GF-D8 (cell line): ENCODE measurements around the gene ITPK1.

Experiments
- DNase-seq: peaks from one replicate; lab custom pipeline; 2025; lab: John Stamatoyannopoulos, UW

Gene ITPK1

GRCh38 chr14:93044556-93044955 lies 71.2 kb downstream of the ITPK1 start:
- peak; percentile 49 for DNase-seq

GRCh38 chr14:93044121-93044520 lies 71.6 kb downstream of the ITPK1 start:
- DNase-seq: no peak

DNA sequence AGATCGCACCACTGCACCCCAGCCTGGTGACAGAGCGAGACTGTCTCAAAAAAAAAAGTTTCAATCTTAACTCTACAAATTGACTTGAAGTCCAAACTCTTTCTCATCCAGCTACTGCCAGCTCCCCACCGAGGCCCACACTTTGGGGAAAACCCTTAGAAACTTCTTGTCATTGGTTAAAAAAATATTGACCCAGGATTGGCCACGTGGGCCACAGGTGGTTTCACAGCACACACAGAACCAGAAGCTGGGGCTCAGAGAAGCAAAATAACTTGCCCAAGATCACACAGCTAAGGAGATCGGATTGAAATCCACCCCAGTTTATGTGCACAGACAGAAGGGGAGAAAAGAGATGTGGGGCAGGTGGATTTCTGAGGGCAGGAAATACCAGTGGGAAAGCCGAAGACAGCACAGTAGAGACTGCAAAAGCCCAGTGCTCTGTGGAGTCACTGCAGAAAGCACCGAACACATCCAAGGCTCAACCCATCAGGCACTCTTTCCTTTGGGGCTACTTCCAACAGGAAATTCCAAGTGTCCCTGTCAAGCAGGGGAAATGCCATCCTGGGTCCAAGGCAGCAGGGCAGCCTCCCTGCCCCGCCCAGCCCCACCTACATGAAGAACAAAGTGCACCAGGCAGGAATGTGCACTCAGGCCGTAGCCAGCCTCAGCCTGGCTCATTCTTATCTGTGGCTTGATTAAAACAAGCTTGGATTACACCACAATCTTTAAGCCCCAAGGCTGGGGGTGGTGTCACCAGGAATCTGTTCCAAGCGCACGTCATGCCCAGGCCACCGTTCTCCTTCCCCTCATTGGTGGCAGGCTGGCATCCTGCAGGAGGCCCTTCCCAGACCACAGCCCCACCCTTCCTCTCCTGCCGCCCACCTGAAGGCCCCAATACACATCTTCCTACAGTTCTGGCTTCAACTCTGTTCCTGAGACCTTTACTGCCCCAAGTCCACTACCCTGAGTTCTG lies 72.5 kb downstream of the ITPK1 start:
- no peak for DNase-seq

DNA sequence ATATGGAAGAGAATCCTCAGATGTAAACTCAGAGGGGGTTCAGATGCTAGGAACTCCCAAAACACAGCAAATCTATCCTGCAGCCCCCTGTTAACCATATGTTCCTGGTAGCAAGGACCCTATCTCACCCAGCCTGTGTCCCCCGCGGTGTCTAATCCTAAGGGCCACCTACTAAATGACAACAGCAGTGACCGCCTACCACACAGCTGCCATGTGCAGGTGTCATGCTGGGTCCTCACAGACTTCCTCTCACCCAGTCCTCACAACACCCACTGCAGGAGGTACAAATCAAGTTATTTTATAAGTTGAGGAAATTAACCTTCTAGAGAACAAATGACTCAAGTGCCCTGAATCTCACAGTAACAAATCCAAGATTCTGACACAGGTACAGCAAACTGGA lies 73.9 kb downstream of the ITPK1 start:
- no peak for DNase-seq

DNA sequence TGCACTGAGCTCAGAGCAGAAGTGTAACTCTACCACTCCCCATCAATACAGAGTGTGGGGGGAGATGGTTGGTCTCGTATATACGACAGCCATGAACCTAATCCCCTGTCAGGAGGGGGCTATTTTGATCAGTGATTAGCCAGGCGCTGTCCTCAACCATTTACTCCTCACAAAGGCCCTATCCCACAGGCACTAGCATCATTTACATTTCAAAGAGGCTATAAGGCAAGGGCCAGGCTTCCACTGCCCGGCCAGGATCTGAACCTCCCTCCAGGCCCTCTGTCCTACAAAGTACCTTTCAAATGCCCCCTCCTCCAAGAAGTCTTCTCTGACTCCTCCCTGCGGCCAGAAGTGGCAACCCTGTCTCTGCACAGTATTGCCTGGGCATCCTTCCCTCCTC lies 74.7 kb downstream of the ITPK1 start:
- DNase-seq: no peak

GRCh38 chr14:93040443-93040842 lies 75.3 kb downstream of the ITPK1 start:
- no peak for DNase-seq

- DNase-seq: no peak
Measured at GRCh38 chr14:93039649-93040315, 75.9 kb downstream of the ITPK1 start.

- DNase-seq: no peak
Measured at GRCh38 chr14:93037351-93037750, 78.4 kb downstream of the ITPK1 start.

- no peak for DNase-seq
Measured at GRCh38 chr14:93036652-93037345, 78.9 kb downstream of the ITPK1 start.

DNA sequence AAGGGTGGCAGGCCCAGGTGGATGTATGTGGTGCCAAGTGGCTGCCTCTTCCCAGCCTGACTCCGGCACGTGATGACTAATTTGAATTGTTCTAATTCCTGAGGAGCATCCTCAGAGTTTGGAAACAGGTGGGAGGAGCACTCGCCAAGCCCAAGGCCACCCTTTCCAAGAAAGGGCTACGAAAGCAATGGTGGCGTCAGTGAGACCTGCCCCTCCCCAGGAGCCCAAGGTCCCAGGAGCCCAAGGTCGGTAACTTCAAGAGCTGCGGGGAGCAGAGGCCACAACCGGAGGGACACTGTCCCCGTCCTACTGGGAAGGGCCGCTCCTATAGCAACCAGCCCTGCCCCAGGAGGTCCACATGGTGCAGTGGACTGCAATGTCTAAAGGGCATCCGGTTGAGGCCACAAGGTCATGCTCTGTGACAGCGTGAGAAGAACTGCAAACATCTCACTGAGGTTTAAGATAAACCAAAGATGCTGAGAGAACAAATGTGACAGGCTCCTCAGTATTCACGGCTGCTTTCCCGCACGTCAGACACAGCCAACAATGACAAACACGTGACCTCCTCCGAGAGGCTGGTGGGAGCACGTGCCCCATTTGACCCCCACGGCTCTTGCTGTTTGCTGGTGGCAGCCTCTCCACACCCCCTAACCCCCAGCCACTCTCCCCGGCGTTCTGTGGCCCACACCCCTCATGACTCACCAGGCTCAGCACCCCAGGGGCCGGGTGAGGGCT lies 79.6 kb downstream of the ITPK1 start:
- DNase-seq: no peak

GRCh38 chr14:93035585-93035916 lies 80.2 kb downstream of the ITPK1 start:
- DNase-seq: no peak

DNA sequence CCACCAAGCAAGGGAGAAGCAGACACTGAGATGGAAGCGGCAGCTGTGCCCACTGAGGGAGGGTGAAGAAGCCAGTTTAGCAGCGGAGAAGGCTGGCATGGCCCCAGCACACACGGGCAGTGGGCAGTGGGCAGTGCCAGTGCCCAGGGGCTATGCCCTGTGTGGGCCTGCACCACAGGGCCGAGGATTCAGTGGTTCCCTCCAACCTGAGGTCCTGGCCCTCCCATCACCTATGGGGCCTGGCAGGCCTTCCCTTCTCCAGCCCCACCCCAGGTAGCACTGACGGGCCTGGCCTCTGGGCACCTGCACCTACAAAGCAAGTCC lies 81.1 kb downstream of the ITPK1 start:
- no peak for DNase-seq

DNA sequence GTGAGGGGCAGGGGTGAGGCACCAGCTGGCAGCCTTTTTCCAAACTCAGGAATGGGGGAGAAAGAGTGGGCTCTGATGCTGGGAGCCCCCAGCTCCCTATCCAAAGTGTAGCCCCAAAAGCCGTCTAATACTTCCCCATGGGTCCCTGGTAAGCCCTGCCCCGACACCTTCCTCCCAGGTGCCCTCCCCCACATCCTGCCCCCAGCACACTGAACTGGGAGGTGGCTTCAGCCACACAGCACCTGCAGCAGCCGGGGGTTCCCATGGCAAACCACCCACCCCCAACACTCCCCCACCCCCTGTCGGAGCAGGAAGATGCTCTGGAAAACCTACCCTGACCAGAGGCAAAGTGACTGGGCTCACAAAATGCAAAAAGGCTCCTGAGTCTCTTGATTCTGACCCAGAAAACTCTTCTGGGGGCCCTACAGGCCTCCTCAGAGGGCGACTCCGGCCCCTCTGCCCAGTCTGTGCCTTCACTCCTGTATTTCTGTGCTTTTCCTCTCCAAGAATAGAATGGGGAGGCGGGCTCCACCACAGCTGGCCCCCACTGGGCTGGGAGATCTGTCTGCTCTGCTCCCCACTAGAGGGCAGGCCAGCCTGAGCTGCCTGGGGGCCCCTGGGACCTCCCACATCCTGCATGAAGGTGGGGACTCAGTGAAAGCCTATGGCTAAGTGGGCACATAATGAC lies 81.6 kb downstream of the ITPK1 start:
- no peak for DNase-seq

DNA sequence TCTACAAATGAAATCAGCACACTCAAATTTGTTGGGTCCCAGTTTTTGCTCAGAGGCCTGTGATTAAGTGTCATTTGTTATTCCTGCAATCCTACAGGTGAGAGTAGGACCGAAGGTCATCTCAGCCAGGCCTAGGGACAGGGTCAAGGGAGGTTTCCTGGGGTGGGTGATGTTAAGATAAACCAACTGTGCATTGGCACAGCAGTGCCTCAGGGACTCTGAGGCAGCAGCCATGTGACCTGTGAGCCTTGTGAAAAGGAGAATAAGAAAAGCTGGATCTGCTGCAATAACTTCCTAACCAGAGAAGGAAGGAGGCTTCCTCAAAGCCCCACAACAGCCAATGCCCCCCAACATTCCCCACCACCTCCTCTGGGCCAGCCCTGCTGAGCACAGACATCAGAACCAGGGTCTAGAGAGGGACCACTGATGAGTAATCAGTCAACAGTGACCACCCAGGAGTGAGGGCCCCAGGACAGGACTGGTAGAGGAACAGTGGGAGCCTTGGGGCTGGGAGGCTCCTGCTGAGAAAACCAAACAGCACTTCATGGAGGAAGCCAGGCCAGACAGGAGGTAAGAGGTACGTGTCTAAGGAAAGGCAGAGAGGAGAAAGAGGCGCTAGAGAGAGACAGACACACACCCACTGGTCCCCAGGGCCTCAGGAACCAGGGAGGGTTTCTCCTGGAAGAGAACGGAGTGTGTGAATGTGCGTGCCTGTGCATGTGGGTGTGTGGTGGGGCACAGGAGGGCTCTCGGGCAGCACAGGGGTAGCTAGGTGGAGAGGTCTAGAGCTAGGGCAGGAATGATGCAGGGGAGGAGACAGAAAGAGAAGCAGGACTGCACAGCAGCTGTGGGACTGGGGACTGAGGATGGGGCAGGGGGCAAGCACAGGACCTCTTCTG lies 82.4 kb downstream of the ITPK1 start:
- no peak for DNase-seq

GRCh38 chr14:93032421-93032936 lies 83.2 kb downstream of the ITPK1 start:
- DNase-seq: no peak

GRCh38 chr14:93031505-93032315 lies 84.0 kb downstream of the ITPK1 start:
- DNase-seq: no peak

DNA sequence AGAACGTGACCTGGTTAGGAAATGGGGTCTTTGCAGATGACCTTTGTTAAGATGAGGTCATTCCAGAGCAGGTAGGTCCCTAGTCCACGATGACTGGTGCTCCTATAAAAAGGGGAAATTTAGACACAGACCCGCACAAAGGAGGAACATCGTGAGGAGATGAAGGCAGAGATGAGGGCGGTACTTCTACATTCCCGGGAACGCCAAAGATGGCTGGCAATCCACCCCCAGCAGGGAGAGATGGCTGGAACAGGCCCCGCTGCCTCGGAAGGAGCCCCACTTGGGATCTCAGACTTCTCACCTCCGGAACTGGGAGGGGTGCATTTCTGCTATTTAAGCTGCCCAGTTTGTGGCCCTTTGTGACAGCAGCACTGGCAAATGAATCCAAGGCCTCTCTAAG lies 85.0 kb downstream of the ITPK1 start:
- DNase-seq: no peak

GRCh38 chr14:93029911-93030508 lies 85.7 kb downstream of the ITPK1 start:
- no peak for DNase-seq

DNA sequence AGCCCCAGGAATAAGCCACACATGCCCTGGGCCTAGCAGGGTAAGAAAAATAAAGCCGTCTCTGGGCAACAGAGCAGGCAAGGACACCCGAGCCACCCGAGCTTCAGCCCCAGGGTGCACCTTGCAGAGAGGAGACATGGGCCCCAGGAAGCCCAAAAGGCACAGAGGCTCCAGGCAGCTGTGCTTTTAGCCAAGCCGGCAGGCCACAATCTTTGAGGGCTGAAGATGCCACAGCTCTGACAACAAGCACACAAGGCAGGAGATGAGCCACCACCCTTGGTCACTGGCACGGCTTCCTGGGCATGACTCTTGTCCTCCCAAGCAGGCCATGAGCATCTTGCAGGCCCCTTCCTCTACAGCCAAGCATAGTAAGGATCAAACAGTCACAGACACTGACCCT lies 86.3 kb downstream of the ITPK1 start:
- no peak for DNase-seq
